GM21717 (cell line): ENCODE data around the gene APP.
"Not testable (repeated sequence)": the region's sequence is repeated elsewhere in the genome, so short reads cannot be mapped to it uniquely, and the experiment has no call there.

Source experiments
- ATAC-seq: cut with Tn5 transposase; IDR thresholded peaks from one replicate; pipeline ENCODE4 v1.9.1; 2021; ENCODE audit warnings: mild to moderate bottlenecking, moderate library complexity; ENCODE audit not compliant: unreplicated experiment

Gene APP

GRCh38 chr21:26106562-26106961, 64.0 kb downstream of the APP start:
- ATAC-seq, result no peak

- ATAC-seq, result no peak
Measured at GRCh38 chr21:26105819-26106218, 64.8 kb downstream of the APP start.

GRCh38 chr21:26100573-26100972, 70.0 kb downstream of the APP start:
- ATAC-seq, result no peak

- ATAC-seq, result no peak
Measured at GRCh38 chr21:26099610-26100219, 70.9 kb downstream of the APP start.

- no peak for ATAC-seq
Measured at GRCh38 chr21:26098772-26099397, 71.7 kb downstream of the APP start.

GRCh38 chr21:26097475-26097874, 73.1 kb downstream of the APP start:
- ATAC-seq, result no peak

- ATAC-seq, result no peak
Measured at GRCh38 chr21:26096494-26097371, 73.8 kb downstream of the APP start.

GRCh38 chr21:26095131-26095530, 75.4 kb downstream of the APP start:
- no peak for ATAC-seq

GRCh38 chr21:26093122-26093521, 77.4 kb downstream of the APP start:
- ATAC-seq, result no peak

- no peak for ATAC-seq
Measured at GRCh38 chr21:26091480-26092018, 79.0 kb downstream of the APP start.

GRCh38 chr21:26089730-26090129, 80.8 kb downstream of the APP start:
- no peak for ATAC-seq

GRCh38 chr21:26087223-26087918, 83.2 kb downstream of the APP start:
- ATAC-seq, result no peak

- no peak for ATAC-seq
Measured at GRCh38 chr21:26085882-26086281, 84.7 kb downstream of the APP start.

GRCh38 chr21:26085127-26085526, 85.4 kb downstream of the APP start:
- no peak for ATAC-seq

- ATAC-seq, result no peak
Measured at GRCh38 chr21:26082549-26082948, 88.0 kb downstream of the APP start.

- not testable (repeated sequence) for ATAC-seq
Measured at GRCh38 chr21:26081175-26081760, 89.3 kb downstream of the APP start.

GRCh38 chr21:26080211-26080610, 90.4 kb downstream of the APP start:
- ATAC-seq, result no peak

GRCh38 chr21:26079366-26079765, 91.2 kb downstream of the APP start:
- ATAC-seq, result no peak

GRCh38 chr21:26077521-26077920, 93.0 kb downstream of the APP start:
- ATAC-seq, result no peak
